ENCODE results near the gene PRKCZ.

DNA sequence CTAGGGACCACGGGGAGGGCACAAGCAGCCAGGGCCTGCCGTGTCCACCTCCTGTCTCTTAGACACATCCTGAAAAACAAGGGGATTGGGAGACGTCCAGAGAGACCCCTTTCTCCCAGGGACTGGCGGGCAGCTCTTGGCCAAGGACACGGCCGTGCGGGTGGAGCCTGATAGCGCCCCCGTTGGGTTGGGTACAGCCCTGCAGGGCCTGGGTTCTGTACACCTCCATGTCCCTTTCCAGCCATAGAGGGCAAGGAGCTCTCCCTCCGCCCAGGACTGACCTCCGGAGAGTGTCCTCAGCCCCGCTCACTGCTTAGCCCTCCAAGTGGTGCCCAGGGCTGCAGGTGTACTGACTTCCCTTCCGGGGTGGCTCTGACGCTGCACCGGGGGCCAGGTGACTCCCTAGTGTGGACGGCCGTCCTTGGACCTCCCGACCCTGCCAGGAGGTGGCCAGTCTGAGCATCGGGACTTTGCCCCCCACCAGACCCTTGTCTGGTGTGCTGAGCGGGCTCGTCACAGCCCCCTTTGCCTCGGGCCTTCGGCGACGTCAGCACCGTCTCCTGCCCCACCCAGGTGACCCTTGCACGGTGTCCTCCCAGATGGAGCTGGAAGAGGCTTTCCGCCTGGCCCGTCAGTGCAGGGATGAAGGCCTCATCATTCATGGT, 5.8 kb downstream of the PRKCZ start:
- TF ChIP-seq CTCF (conservative IDR thresholded peaks at IDR 0.05; ENCODE audit: low read depth, low read length) (no peak), BHLHE40 (IDR thresholded peaks at IDR 0.05; ENCODE audit: low read depth, low read length) (no peak), POLR2A (IDR thresholded peaks at IDR 0.05; ENCODE audit: low read depth, low read length) (no peak), RAD21 (IDR thresholded peaks at IDR 0.05; ENCODE audit: low read length) (no peak), MAZ (IDR thresholded peaks at IDR 0.05; ENCODE audit: borderline replicate concordance, low read depth, low read length) (no peak), NFE2L2 (IDR thresholded peaks at IDR 0.05; ENCODE audit: low read depth, low read length) (no peak), CHD1 (IDR thresholded peaks at IDR 0.05; ENCODE audit: low read depth, low read length) (no peak), MXI1 (IDR thresholded peaks at IDR 0.05; ENCODE audit: borderline replicate concordance, low read depth, low read length) (no peak)
